SIG-M5 (cell line): ENCODE data around the gene CHAT.

Source experiments
- DNase-seq: peaks from one replicate; lab custom pipeline; 2025; lab: John Stamatoyannopoulos, UW

Gene CHAT

GRCh38 chr10:49613882-49614241 is at the start of gene CHAT:
Gene CHAT, plus strand, starts transcription at chr10:49614037. Its CDS starts 153 bp downstream, at chr10:49614190.
- no peak for DNase-seq

- no peak for DNase-seq
Observed at GRCh38 chr10:49564461-49565009, 49.3 kb upstream of the CHAT start.

GRCh38 chr10:49567810-49568209 is 46.0 kb upstream of the CHAT start:
- no peak for DNase-seq

DNA sequence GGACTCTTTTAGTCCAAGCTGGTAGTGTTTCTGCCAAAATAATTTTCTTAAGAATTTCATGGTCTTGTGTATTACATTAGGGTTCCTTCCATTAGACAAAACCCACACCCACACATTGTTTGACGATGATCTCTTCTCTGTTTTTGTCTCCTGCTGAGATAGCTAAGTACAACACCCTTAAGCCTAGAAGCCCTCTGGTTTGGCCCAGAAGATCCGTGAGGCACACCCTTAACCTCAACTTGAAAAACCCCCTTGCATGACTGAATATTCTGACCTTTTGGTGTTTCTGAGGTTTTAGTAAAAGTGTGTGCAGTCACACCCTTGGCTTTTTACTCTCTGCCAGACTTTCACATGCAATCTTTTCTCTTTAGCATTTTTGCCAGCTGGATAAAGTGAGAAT is 45.6 kb upstream of the CHAT start:
- DNase-seq, result no peak

DNA sequence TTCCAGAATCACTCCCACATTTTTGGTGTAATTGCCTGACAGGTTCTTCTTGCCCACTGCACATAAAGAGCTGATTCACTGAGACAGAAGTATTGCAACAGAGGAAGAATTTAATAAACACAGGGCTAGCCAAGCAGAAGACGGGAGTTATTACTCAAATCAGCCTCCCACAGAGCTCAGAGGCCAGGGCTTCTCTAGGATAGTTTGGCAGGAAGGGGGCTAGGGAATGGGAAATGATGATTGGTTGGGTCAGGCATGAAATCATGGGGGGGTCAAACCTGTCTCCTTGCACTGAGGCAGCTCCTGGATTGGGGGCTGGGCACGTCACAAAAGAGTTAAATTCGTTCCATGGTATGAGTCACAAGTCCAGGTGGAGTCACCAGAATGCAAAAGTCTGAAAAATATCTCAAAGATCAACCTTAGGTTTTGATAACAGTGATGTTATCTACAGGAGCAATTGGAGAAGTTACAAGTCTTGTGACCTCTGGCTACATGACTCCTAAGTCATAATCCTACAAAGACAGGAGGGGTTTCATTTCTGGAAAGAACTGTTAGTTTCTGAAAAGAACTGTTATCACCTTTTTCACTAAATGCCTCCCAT is 44.7 kb upstream of the CHAT start:
- no peak for DNase-seq

- no peak for DNase-seq
Observed at GRCh38 chr10:49571388-49571787, 42.4 kb upstream of the CHAT start.

DNA sequence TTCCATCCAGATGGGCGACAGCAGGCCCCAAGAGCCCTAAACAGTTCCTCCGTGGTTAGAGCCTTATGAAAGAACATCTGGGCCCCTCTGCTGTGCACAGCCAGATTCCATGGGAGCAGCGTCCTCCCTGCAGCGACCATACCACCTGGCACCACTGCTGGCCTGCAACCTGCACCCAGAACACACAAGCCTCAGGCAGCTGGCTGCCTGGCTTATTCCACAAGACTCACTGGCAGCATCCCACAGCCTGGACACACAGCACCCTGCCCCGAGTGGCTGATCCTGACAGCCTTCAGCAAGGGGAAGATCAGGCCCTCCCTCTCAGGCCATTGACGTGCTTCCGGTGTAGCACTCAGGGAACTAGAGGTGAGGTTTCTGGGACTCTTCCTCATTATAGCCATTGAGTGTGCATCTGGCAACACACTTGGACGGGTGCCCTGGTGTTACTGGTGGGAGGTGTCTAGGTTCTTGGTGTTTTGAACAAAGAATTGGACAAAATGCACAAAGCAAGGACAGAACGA is 41.2 kb upstream of the CHAT start:
- DNase-seq, result no peak

- no peak for DNase-seq
Observed at GRCh38 chr10:49575489-49576072, 38.3 kb upstream of the CHAT start.

DNA sequence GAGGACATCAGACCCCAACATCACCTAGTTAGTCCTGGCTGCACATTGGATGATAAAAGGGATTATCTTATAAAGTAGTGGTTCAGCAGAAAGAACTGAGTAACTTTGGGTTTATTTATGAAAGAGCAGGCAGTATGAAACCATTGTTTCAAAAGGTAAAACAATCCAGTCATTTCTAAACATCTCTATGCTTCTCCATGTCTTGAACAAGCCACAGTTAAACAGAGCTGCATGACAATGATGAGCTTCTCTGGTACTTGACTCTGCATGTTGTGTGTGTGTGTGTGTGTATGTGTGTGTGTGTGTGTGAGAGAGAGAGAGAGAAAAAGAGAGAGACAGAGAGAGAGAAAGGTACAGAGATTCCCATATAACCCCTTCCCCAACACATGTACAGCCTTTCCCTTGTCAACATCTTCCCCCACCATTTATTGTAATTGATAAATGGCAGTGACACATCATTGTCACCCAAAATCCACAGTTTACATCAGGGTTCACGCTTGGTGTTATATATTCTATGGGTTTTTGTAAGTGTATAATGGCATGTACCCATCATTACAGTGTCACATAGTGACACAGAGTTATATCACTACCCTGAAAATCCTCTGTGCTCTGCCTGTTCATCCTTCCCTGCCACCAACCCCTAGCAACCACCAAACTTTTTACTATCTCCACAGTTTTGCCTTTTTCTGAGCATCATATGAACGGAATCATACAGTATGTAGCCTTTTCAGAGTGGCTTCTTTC is 36.5 kb upstream of the CHAT start:
- no peak for DNase-seq

GRCh38 chr10:49578392-49578791 is 35.4 kb upstream of the CHAT start:
- DNase-seq, result no peak

GRCh38 chr10:49579621-49580020 is 34.2 kb upstream of the CHAT start:
- DNase-seq, result no peak

DNA sequence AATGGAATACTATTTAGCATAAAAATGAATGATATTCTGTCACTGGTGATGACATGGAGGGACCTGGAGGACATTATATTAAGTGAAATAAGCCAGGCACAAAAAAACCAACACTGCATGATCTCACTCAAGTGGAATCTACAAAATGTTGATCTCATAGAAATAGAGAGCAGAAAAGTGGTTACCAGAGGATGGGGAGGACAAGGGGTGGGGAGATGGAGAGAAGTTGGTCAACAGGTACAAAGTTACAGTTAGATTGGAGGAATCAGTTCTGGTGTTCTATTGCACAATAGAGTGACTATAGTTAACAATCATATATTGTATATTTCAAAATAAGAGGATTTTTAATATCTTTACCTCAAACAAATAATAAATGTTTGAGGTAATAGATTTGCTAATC is 28.4 kb upstream of the CHAT start:
- DNase-seq, result no peak

GRCh38 chr10:49587981-49588380 is 25.9 kb upstream of the CHAT start:
- DNase-seq, result no peak

- no peak for DNase-seq
Observed at GRCh38 chr10:49592726-49593563, 20.9 kb upstream of the CHAT start.

DNA sequence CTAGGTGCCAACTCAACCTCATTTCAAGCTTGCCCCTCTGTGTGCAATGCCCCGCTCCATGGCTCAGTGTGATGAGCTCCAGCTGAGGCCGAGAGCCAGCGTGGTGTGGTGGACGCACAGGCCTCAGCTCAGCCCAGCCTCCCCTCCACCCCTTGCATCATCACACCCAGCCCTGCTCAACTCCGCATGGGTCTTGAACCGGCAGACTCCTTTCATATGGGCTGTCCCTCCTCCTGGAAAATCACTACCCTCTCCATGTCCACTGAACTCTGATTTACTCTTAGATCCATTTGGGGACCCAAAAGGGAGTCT is 20.3 kb upstream of the CHAT start:
- no peak for DNase-seq

DNA sequence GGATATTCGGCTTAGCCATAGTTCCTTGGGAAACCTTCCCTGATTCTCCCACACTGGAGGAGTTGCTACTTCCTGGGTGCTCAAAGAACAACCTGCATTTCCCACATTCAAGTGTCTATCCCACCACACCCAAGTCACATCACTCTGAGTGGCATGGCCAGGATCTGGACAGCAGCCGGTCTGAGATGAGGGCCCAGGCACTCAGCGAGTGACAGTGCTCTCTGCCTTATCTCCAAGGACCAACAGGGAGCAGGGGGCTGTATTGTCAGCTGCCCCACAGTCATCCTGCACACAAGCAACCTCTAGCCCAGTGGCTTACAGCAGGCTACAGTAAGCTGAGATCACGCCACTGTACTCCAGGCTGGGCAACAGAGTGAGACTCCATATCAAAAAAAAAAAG is 19.8 kb upstream of the CHAT start:
- DNase-seq, result no peak

GRCh38 chr10:49594594-49594993 is 19.2 kb upstream of the CHAT start:
- DNase-seq, result no peak

GRCh38 chr10:49595003-49595712 is 18.7 kb upstream of the CHAT start:
- DNase-seq, result no peak

DNA sequence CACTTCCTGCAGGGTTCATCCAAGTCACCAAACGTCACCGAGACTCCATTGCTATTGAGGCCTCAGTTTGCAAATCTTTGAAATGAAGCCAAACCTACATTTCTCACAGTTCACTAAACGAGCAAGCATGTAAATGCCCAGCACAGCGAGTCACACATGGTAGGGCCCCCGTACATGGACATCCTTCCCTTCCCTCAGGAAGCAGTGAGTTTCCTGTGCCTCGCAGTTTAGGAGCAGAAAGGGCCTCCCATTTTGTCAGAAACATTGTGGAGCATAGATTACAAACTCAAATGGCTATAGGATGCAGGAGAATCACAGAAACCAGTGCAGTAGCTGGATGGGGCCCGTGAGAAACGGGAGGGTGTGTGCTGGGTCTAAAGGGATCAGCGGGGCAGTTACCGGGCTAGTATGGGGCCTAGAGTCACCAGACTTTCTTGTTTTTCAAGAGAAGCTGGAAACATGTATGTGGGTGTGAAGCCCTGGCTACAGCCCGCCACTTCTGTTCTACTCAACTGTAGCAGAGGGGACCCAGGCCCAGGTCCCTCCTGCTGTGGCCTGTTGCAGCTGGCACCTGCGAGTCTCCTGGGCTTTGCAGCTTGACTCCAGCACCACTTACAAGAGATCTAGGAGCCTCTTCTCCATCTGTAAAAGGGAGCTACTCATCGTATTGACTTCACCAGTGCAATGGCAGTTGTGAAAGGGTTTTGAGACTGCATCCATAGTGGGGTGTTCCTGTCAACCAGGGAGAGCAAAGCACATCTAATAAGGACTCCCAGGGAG is 17.9 kb upstream of the CHAT start:
- DNase-seq, result no peak

DNA sequence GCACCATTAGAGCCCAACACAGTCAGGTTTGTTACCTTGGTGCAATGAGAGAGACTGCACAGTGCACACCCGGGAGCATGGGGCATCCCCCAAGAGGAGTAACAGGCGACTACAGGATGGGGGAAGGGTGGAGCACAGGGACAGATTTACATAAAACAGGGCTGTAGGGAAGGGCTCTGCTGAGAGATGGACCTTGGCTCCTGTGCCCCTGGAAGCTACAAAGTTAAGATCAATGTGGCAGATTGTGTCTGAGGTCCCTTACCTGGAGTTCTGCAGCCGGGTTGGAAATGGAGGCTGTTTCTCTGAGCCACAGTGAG is 17.4 kb upstream of the CHAT start:
- DNase-seq, result no peak

DNA sequence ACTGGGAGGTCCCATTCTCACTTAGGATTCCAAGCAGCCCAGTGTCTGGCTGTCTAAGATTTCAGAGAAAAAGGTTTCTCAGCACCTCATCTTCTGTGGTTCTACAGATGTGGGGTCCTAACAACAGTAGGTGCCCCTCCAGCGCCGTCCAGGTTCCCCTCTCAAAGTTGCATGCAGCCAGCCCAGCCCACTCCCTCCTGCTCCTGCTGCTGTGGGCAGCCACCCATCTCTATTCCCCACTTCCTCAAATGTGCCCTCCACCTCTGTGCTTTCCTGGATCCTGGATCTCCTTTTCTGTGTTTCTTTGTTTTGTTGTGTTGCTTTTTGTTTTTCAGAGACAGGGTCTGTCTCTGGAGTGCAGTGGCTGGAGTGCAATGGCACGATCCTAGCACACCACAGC is 17.0 kb upstream of the CHAT start:
- no peak for DNase-seq
